Chondrocyte (in vitro differentiated cells): ENCODE measurements around the gene SLC7A14. TPM values are rescaled to one million over a fixed set of nuclear protein-coding genes. Genes with fewer than 3 reads are reported as not detected.

Source experiments
- DNase-seq: peaks from one replicate; pipeline ENCODE4 v3.0.0; 2021; ENCODE audit warnings: mixed read lengths, low spot score
- H3K27ac Mint-ChIP-seq: one replicate; pipeline ENCODE4 v1.8.0; 2021; ENCODE audit warnings: mild to moderate bottlenecking, moderate library complexity, mixed read lengths; ENCODE audit not compliant: unreplicated experiment
- H3K27me3 Mint-ChIP-seq: 2 replicates; pipeline ENCODE4 v1.8.0; 2021; ENCODE audit warnings: low read depth, mixed read lengths
- H3K36me3 Mint-ChIP-seq: 2 replicates; pipeline ENCODE4 v1.8.0; 2021; ENCODE audit warnings: low read depth, mixed read lengths
- H3K4me1 Mint-ChIP-seq: 2 replicates; pipeline ENCODE4 v1.8.0; 2021; ENCODE audit warnings: low read depth, mild to moderate bottlenecking, mixed read lengths
- H3K4me3 Mint-ChIP-seq: one replicate; pipeline ENCODE4 v1.8.0; 2021; ENCODE audit warnings: mild to moderate bottlenecking, moderate library complexity, mixed read lengths; ENCODE audit not compliant: unreplicated experiment
- H3K9me3 Mint-ChIP-seq: 2 replicates; pipeline ENCODE4 v1.8.0; 2021; ENCODE audit warnings: low read depth, mixed read lengths
- CTCF ChIP-seq: fragments of 200-600 bp; sonication (generic); IDR thresholded peaks from 2 replicates; pipeline ENCODE4 v1.5.0; 2021; ENCODE audit warnings: antibody characterized with exemption, mild to moderate bottlenecking, moderate library complexity
- total RNA-seq: library from RNA; stranded (reverse); gene quantifications from 3 replicates; pipeline ENCODE4 v1.2.1, GENCODE V29; 2021

Gene SLC7A14
- total RNA-seq, 1 donor from 2014 or later = 0.02 TPM

DNA sequence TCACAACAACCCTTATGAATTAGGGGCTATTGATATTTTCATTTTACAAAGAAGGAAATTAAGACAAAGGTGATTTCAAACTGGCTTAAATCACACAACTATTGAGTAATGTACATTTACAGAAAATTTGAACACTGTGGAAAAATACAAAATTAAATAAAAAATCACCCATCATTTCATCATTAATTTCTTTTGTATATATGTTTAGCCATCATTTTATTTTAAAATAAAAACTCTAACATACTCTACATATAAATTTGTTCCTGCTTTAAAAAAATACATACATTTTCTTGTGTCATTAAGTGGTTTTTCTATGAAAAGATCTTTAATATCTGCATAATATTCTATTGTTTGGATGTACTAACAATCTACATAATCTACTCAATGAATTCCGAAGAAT is 147.0 kb downstream of the SLC7A14 start:
- no peaks in the 10 kb centered on the region for H3K27me3 Mint-ChIP-seq

DNA sequence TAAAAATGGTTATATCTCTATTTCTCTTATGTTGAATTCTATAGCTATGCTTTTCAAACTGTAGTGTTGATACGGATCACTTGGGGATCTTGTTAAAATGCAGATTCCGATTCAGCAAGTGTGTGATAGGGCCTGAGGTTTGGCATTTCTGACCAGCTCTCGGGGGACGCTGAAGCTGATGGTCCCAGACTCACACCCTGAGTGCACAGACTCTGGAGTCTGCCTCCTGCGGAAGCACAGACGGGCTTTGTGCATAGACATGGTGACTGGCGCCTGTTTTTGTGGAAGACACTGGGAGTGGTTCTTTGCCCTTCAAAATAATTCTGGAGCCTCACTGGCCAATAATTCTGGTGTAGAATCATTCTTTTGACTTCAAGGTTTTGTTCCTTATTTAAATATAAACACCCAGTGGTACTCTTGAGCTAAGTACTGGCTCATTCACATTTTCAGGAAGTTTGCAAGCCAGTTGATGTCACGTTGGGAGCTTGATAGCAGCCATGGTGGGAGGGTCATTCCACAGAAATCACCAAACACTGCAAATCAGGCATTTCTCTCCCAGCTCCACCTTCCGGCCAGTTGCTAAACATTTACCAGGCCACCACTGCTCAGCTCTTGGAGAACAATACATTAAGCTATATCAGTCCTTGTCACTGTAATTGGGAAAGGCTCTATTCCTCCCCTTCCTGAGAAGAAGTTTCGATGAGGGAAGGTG is 148.0 kb downstream of the SLC7A14 start:
- no peaks in the 10 kb centered on the region for H3K4me1 Mint-ChIP-seq
- H3K9me3 Mint-ChIP-seq = no peaks in the 10 kb centered on the region
- TF ChIP-seq CTCF = no peak
- no peak for DNase-seq
- H3K36me3 Mint-ChIP-seq = peaks cover 8% of the 10 kb centered on the region
- H3K27ac Mint-ChIP-seq = no peak overlapping the region
- H3K27me3 Mint-ChIP-seq = no peaks in the 10 kb centered on the region
- H3K4me3 Mint-ChIP-seq = no peak overlapping the region

More for the DNA sequence above, 147.0 kb downstream of the SLC7A14 start:
- Mint-ChIP-seq H3K4me3 (no peak overlapping the region), H3K9me3 (no peaks in the 10 kb centered on the region), H3K36me3 (peaks cover 7% of the 10 kb centered on the region), H3K27ac (no peak overlapping the region), H3K4me1 (no peaks in the 10 kb centered on the region)
- TF ChIP-seq CTCF = no peak
- no peak for DNase-seq

DNA sequence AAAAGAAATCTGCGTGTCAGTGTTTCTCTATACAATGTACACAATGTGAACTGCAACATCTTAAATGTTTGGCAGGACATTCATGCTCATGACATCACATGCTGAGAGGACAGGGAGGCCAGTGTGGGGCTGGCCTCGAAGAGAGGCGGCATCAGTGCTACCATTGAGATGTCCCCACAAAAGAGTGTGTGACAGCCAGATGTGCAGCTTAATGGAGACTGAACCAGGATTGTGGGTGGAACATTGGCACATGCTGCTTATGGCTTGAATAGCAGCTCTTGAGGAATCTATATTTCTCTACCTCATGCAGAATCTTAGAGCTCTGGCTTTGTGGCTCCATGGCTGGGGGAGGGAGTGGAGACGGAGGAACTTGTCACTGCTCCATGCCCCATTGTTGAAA is 148.7 kb downstream of the SLC7A14 start:
- Mint-ChIP-seq H3K27ac (no peak overlapping the region), H3K4me1 (no peaks in the 10 kb centered on the region), H3K27me3 (no peaks in the 10 kb centered on the region), H3K9me3 (no peaks in the 10 kb centered on the region), H3K4me3 (no peak overlapping the region), H3K36me3 (peaks cover 9% of the 10 kb centered on the region)
- TF ChIP-seq CTCF = no peak
- DNase-seq = no peak

GRCh38 chr3:170436697-170437096 is 149.2 kb downstream of the SLC7A14 start:
- Mint-ChIP-seq H3K27me3 (no peaks in the 10 kb centered on the region), H3K36me3 (peaks cover 9% of the 10 kb centered on the region), H3K27ac (no peak overlapping the region), H3K4me1 (no peaks in the 10 kb centered on the region), H3K9me3 (no peaks in the 10 kb centered on the region), H3K4me3 (no peak overlapping the region)
- TF ChIP-seq CTCF = no peak
- no peak for DNase-seq

GRCh38 chr3:170432416-170432815 is 153.5 kb downstream of the SLC7A14 start:
- H3K9me3 Mint-ChIP-seq = no peaks in the 10 kb centered on the region
- H3K4me1 Mint-ChIP-seq = peaks cover 4% of the 10 kb centered on the region
- no peak for TF ChIP-seq CTCF
- no peaks in the 10 kb centered on the region for H3K27me3 Mint-ChIP-seq
- DNase-seq = no peak
- H3K4me3 Mint-ChIP-seq = no peak overlapping the region
- no peak overlapping the region for H3K27ac Mint-ChIP-seq
- H3K36me3 Mint-ChIP-seq = peaks cover 12% of the 10 kb centered on the region
